Activated CD4-positive, alpha-beta T cell treated with anti-CD3 and anti-CD28 coated beads for 4 hours (primary cell): ENCODE measurements around the gene IL20.

Experiments used
- DNase-seq, 2 donors: peaks; one replicate each; pipeline ENCODE4 v3.0.0-alpha.2; 2020

IL20 gene

DNA sequence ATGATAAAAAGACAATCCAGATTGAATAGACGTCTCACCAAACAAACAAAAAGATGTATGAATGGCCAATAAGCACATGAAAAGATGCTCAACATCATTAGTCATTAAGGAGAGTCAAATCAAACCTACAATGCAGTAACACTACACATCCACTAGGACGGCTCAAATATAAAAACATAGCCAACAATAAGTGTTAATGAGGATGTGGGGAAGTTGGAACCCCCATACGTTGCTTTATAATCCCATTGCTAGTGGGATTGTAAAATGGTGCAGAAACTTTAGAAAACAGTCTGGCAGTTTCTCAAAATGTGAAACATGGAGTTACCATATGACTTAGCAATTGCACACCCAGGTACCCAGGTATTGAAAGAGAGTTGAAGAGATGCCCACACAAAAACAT lies 17.1 kb downstream of the IL20 start:
- DNase-seq, result no peak

DNA sequence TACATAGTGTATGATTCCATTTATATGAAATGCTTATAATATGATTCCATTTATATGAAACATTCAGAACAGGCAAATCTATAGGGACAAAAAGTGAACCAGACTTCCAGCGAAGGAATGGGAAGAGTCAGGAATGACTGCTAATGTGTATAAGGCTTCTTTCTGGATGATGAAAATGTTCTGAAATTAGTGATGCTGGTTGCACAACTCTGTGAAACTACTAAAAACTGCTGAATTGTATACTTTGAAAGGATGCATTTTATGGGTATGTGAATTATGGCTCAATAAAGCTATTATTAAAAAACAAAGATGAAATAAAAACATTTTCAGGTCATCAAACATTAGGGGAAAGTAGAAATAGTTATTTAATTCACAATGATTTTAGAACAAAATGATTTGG lies 17.7 kb downstream of the IL20 start:
- no peak for DNase-seq

DNA sequence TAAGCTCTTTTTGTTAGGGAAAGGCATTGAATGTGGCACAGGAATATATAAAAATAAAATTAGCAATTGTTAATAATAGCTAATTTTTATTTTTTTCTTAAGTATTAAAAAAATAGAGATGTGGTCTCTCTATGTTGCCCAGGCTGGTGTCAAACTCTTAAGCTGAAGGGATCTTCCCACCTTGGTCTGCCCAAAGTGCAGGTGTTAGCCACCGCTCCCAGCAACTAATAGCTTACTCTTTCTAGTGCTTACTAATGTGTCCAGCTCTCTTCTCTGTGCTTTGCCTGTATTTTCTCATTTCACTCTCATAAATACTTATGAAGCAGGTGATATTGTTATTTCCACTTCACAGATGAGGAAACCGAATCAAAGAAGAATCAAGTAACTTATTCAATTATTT lies 18.5 kb downstream of the IL20 start:
- no peak for DNase-seq

DNA sequence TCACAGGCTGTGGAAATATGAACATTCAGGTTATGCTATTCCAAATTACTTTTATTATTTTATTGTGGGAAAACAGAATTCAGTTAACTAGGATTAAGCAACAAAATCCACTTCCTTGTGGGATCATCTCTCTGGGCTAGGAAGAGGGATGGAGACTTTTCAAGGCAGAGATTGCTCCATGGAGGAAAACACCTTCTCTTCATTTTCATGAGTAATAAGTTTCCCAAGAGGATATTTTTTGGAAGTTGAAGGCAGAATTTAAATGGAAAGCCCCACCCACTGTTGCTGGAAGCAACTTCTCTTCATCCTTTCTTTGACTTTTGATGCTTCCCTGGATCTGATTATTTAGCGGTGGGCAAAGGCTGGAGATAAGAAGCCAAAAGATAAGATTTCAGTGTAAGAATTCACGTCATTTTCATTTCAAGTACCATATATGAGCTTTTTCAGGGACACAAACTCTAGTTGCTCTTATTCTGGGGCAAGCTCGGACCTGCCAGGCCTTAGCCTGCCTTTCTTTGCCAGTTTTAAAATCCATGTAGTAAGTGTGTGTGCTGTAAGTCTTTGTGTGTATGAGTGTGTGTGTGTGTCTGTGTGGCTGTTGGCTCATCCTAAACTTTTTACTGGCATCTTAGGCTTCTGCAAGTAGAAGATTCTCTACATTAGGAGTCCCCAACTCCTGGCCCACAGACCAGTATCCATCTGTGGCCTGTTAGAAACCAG lies 20.1 kb downstream of the IL20 start:
- no peak for DNase-seq

DNA sequence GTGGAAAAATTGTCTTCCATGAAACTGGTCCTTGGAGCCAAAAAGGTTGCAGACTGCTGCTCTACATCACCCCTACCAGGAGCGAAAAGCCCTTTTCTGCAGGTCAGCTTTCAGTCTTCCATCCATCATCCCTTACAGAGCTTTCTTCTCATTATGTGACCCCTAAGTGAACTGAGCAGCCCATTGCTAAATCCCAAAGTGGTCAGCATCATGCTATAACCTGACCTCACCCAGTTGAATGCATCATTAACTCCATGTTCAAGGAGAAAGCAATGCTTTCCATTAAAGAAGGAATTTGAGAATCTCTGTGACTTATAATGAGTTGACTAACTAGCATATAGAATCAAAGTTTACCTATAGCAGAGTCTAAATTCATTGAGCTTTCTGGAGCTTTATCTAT lies 21.4 kb downstream of the IL20 start:
- no peak for DNase-seq

DNA sequence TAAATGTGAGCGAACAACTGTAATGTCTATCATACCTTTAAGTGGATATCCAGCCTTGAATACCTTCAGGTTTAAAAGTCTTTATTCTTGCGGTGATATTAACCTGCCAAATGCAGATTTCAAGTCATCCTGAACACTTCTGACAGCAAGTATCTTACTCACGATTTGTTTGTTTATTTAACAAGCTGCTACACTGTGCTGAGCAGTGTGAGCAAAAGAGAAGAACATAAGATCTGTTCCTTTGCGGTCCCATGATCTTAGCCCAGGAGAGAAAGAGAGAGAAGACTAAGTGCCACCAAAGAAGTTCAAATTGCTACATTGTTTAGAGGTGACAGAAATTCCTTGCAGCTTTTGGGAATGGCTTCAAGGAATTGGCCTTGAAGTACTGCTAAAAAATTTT lies 22.3 kb downstream of the IL20 start:
- DNase-seq, result no peak

DNA sequence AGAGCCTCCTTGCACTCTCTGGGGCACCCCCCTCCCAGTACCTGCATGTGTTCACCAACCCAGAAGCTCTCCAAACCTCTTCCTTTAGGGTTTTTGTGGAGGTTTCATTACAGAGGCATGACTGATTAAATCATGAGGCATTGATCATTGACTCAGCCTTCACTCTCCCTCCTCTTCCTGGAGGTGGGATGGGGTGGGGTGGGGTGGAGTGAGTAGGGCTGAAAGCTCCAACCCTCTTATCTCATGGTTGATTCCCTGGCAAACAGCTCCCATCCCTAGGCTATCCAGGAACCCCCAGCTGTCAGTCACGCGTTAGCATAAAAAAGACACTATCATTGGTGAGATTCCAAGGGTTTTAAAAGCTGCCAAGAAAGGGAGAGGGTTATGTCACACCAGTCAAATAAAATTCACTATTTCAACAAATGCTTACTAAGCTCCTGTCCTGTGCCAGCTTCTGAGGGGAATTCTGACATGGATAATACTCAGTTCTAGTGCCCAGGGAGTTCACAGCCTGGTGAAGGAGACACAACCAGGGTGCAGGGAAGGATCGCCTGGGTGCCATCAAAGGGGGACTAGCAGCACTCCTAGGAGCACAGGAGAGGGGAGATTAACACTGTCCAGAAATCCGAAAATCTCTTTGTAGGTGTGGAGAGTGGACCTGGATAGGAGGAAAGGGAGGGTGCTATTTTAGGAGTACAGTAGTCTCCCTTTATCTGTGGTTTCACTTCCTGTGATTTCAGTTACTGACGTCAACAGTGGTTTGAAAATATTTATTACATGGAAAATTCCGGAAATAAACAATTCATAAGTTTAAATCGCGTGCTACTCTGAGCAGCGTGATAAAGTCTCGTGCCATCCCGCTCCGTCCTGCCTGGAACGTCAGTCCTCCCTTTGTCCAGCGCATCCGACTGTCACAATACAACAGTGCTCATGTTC lies 25.0 kb downstream of the IL20 start:
- DNase-seq, result no peak

DNA sequence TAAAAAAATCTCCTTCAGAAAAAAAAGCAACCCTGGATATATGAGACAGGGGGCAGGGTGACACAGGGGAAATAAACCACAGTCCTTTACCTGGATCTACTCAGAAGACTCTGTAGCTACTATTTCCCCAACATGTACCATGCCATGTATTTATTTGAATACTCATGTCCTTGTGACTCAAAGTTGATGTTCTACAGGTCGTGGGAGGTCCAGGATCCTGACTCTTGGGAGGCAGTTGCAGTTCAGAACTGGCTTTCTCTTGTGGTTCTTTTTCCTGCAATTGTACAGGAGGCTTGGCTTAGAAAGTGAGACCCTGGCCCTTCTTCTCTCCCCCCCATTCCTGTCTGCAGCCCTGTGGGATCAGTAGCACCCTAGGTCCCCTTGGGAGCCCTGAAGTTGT lies 26.0 kb downstream of the IL20 start:
- no peak for DNase-seq

DNA sequence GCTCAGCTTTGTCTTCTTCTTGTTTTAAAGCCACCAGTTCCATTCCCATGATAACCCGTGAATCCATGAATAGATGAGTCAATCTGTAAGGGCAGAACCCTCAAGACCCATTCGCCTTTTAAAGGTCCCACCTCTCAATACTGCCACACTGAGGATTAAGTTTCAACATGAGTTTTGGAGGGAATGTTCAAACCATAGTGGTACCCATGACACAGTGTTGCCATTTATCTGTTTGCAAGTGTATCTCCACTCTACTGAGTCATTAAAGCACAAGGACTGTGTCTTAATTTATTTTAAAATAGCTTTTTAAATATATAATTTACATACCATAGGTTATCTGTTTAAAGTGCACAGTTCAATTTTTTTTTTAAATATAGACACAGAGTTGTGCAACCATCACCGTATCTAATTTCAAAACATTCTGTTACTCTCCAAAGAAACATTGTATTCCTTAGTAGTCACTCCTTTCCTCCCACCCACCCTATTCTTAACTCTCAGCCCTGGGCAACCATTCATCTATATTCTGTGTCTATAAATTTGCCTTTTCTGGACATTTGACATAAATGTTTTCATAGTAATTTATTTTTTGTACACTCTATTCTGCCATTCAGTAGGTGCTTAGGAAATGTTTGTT lies 27.0 kb downstream of the IL20 start:
- DNase-seq, result no peak

DNA sequence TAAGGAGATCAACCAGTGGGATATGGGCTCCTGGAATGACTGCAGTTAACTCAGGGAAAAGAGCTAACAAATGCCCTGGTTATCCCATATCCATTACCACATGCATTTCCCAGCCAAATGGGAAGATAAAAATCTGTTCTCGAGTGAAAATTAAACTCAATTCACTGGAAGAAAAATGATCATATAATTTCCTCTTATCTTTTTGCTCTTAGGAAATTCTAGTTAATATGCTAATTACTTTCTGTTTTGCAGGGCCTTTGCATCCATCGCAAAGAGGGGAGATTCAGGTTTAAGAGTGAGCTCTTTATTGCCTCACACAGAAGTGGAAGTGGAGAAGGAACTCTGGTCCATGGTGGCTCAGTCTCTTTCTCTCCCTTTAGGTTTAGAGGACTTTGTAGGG lies 28.0 kb downstream of the IL20 start:
- DNase-seq, result no peak

DNA sequence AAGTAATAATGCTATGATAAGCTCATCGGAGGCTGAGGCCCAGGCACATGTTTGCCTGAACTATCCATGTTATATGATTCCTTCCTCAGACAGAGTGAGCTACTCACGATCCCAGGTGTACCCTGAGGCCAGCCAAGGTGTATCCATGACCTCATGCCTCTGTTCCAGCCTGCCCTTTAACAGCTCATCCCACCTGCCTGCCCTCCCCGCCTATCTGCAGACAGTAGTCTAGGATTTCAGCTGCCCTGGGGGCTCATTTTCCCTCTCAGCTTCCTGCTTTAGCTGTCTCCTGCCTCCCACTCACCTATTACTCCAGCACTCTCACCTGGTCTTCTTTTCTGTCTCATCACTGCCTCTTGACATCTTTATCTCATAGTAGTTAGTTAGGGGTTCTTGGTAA lies 29.9 kb downstream of the IL20 start:
- no peak for DNase-seq

DNA sequence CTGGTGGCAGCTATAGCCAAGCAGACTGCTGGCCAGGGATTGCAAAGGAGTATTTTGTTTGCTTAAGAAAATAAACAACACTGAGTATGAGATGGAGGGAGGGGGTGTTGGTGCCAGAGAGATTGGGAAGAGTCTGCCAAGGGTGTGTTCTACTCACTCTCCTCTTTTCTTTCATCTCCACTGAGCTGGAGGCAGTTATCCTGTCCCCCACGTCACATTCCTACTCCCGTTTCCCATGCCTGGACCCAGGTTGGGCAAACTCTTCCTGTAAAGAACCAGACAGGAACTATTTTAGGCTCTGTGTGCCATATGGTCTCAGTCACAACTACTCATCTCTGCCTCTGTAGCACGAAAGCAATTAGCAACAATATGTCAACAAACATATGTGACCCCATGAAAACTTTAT lies 30.4 kb downstream of the IL20 start:
- no peak for DNase-seq

DNA sequence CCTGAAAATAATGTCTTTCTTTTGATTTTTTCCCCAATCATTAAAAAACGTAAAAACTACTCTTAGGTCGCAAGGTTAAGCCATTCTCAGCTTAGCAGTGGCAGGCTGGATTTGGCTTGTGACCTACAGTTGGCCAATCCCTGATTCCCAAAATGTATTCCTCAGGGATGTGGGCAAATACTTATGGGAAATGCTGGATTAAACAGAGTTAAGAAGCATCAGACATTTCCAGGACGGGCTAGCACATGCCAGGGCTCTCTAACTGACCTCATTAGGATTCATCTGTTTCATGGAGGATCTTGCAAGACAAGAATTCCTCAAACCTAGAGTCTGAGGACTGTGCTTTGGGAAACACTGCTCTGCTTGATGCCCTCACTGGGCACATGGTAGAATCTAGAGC lies 30.8 kb downstream of the IL20 start:
- DNase-seq, result no peak

DNA sequence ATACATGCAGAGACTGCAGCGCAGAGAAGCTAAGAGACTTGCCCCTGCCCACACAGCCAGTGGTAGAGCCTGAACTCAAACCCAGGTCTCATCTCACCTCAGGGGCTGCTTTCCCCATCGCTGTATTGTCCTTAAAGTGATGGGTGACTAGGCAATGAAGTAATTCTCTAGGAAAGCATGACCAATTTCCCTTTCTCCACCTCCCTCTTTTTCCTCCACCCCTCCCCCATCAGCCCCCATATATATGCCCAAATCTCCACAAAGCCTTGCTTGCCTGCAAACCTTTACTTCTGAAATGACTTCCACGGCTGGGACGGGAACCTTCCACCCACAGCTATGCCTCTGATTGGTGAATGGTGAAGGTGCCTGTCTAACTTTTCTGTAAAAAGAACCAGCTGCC lies 31.8 kb downstream of the IL20 start, which contains the start of gene IL24:
TSS of gene IL24 (plus strand) at position 269 of the 400 bp plus-strand sequence. CDS start 390 bp downstream, outside the sequence.
- DNase-seq, result no peak

DNA sequence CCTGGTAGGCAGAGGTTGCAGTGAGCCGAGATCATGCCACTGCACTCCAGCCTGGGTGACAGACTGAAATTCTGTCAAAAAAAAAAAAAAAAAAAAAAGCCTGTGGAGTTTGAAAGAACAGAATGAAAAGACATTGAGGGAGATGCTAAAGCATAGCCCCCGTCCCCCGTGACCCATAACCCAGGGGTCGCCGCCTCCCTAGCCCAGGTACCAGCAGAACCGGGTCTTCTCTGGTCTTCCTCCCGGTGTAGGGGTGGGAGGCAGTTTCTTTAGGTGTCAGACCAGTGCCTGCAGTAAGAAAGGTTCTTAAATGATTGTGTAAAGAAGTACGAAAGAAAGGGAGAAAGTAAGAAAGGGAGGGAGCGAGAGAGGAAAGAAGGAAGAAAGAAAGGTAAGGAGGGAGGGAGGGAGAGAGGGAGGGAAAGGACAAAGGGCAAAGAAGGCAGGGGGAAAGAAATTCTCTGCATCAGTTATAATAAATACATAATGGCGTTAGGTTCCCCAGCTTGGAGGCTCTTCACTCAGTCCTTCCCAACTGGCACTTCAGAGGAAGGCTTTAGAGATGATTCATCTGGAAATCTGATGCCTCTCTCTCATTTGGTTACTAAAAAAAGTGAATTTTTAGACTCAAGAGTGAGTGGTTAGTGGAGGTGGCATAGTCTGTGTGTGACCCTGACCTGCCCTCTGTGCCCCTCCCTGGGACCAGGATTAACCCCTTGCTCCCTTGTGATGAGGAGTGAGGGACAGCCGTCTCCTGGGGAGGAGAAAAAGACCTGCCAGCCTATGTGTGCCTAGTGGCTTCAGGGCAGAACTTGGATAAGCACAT lies 32.9 kb downstream of the IL20 start:
- DNase-seq, result no peak

DNA sequence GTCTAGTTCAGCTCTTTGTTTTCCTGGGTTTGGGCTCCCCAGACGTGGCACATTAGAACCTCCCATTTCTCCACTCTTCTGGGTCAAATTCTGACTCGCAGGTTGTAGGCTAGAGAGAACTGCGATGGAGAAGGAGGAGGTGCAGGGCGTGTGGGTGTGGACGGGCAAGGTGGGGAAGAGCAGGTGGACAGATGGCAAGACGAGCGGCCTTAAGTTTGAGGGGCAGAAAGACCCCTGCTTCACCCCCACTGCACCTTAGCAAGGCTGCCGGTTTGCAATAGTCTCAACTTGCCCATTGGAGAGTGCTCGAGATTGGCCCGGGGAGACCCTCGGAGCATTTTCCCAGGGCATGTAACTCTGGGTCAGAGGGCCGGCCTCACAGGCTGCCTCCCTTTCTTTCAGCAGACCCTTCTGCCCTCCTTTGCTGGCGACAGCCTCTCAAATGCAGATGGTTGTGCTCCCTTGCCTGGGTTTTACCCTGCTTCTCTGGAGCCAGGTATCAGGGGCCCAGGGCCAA lies 33.5 kb downstream of the IL20 start:
- no peak for DNase-seq

DNA sequence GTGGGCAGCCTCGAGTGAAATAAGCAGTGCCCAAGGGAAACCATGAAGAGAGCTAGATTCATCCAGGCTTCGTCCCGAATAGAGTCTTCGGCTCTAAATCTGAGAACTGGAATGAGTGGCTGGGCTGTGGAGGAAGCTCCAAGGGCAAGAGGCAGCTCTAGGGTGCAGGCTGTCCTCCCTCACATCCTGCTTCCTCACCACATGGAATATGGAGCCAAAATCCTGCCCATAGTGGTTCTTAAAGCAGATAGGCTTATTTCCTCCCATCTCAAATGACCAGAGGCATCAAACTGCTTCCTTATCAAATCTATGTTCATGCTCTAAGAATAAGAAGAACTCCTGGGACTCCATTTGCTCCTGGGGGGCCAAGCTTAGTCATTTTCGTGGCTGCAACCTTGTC lies 34.3 kb downstream of the IL20 start:
- DNase-seq, result no peak

DNA sequence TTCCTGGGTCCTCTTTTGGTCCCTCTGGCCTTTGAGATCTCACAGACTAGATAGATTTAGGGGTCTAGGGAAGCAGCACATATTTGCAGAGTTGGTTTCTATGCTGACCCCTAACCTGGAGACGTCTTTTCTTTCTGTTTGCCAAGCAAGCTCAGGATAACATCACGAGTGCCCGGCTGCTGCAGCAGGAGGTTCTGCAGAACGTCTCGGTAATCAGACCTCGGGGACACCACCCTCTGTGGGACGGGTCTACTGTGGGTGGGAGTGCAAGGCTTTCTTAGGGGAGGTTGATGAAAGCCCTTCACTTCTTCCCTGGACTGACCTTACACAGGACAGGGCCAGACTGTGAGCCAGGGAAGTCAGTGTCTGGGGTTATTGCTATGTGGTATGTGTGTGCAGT lies 34.7 kb downstream of the IL20 start:
- no peak for DNase-seq

DNA sequence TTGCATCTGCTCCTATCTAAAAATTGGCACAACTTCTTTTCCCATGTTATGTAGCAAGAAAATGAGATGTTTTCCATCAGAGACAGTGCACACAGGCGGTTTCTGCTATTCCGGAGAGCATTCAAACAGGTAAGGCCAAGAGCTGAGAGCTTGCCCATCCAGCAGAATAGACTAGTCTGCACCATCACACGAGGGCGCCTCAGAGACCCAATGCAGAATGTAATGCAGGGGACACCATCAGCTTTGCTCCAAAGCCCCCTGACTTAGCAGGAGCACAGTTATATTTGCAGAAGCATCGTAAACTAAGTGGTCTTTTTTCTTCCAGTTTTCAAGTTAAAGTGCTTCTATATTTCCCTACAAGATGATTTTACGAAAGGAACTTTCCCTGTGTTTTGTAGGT lies 36.5 kb downstream of the IL20 start:
- no peak for DNase-seq

DNA sequence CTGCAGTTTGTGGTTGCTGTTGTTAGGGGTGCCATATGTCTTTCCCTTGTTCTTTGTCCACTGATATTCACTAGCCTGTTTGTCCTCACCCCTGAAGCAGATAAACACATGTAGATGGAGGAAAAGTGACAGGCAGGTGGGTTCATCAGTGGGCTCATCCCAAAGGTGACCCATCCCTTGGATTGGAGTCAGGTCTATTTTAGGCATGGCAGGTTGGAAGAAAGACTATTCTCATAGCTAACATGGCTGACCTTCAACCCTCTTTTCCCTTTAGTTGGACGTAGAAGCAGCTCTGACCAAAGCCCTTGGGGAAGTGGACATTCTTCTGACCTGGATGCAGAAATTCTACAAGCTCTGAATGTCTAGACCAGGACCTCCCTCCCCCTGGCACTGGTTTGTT lies 37.3 kb downstream of the IL20 start:
- DNase-seq, result no peak

DNA sequence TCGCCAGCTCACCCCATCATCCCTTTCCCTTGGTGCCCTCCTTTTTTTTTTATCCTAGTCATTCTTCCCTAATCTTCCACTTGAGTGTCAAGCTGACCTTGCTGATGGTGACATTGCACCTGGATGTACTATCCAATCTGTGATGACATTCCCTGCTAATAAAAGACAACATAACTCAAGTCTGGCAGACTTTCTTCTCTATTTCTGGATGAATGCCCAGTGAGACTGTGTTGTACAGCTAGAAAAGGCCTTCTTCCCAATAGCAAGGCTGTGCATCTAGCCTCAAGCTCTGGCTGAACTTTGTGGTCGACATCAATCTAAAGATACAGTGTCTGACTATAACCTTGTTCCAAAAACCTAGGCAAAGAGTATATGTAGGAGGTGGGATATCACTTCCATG lies 38.3 kb downstream of the IL20 start:
- no peak for DNase-seq

DNA sequence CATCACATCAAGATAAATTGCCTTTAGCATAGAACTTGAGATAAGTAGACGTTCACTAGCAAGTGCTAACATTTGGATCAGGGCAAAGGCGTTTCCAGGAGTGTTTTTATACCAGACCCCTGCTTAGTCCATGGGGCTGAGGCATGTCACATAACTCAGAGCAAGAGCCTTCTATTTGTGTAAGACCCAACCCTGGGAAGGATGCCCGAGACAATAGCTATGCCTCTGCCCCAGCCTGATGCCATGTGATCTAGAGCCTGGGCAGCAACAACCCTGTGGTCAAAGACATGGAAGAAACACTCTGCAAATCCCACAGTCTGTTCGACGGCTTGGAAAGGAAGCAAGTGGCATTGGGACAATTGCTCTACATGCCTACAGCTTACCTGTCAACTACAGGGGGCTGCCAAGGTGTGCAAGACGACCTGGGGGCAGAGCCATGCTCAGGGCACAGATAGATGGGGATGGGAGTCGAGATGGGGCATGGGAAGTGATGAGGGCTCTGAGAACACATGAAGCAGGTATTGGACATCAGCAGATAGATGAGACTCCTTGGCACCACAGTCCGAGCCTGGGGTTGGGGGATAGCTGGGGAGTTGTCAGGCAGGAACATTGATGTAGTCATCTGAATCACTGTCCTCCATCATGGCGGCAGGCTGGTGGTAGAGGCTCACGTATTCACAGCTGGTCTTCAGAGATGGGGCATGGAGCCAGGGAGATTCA lies 39.2 kb downstream of the IL20 start:
- DNase-seq, result no peak
